ENCODE data around the gene ABI3BP.

GRCh38 chr3:100957261-100957986, 35.8 kb downstream of the ABI3BP start:
- TF ChIP-seq CTCF (IDR thresholded peaks at IDR 0.05) (no peak), POLR2AphosphoS5 (IDR thresholded peaks at IDR 0.05) (no peak), POLR2A (IDR thresholded peaks at IDR 0.05) (no peak)

Data from transverse colon (tissue), 4 donors.